ENCODE data around the gene SLC22A2.

Gene SLC22A2

DNA sequence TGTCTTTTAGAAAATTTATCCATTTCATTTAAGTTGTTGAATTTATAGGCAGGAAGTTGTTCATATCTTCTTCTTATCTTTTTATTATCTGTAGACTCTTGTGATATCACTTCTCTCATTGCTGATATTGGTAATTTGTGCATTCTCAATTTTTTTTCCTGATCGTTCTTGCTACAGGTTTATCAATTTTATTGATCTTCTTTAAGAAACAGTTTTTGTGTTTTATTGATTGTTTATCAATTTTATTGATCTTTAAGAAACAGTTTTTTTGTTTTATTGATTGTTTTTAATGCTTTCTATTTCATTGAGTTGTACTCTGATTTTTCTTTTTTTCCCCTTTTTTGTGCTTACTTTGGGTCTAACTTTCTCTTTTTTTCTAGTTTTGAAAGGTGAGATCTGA lies 23.8 kb upstream of the SLC22A2 start:
- Histone ChIP-seq H3K4ac (ENCODE audit: low read depth, low read length) (no peak overlapping the region), H3K79me2 (ENCODE audit: control insufficient read depth, insufficient read depth, low read length, poor library complexity) (no peaks in the 10 kb centered on the region), H3K36me3 (ENCODE audit: control insufficient read depth in 1 of 2, insufficient read depth in 2 of 2, low read length in 2 of 2) (no peaks in the 10 kb centered on the region), H3K79me1 (ENCODE audit: low read length) (no peaks in the 10 kb centered on the region), H3K18ac (ENCODE audit: low read length) (no peak overlapping the region), H3K23ac (ENCODE audit: low read length) (no peak overlapping the region), H3K27ac (ENCODE audit: low read depth, low read length) (no peak overlapping the region), H2AFZ (ENCODE audit: insufficient read depth, low read length, poor library complexity) (no peak overlapping the region), H2AK5ac (ENCODE audit: low read length) (no peak overlapping the region), H3K4me2 (ENCODE audit: low read length) (no peak overlapping the region), H2BK12ac (ENCODE audit: low read length) (no peak overlapping the region), H4K12ac (ENCODE audit: low read depth, low read length) (no peak overlapping the region), H4K8ac (ENCODE audit: low read depth, low read length) (no peak overlapping the region), H2BK5ac (ENCODE audit: low read depth, low read length, poor library complexity) (no peak overlapping the region), H3K14ac (ENCODE audit: low read length) (no peak overlapping the region), H3K27me3 (ENCODE audit: insufficient read depth, low read length) (no peaks in the 10 kb centered on the region), H3K4me1 (ENCODE audit: control insufficient read depth in 1 of 2, insufficient read depth in 2 of 2, low read length in 2 of 2) (no peaks in the 10 kb centered on the region), H3K4me3 (ENCODE audit: low read depth, low read length) (no peak overlapping the region), H4K91ac (ENCODE audit: low read depth, low read length) (no peak overlapping the region), H3K9me3 (ENCODE audit: insufficient read depth, low read depth, low read length) (no peaks in the 10 kb centered on the region), H3K9ac (ENCODE audit: low read length) (no peak overlapping the region), H2BK120ac (ENCODE audit: insufficient read depth, low read length, poor library complexity) (no peak overlapping the region)
- no CpG with 5 or more reads among the region's 1 CpG for whole genome bisulfite sequencing (ENCODE audit: extremely low coverage, insufficient coverage, insufficient read length)
- DNase-seq, result no peak

DNA sequence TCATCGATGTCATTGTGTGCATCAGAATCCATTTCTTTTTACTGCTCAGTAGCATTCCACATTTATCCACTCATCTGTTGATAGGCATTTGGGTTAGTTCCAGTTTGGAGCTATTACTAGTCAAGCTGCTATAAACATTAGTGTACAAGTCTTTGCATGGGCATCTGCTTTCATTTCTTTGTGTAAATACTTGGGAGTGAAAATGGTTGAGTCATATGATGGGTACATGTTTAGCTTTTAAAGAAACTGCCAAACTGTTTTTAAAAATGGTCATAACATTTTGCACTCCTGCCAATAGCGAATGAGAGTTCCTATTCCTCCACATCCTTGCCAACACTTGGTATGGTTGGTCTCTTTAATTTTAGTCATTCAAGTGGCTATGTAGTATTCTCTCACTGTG lies 21.2 kb upstream of the SLC22A2 start:
- no peak overlapping the region for H3K18ac ChIP-seq (ENCODE audit: low read length)
- no peak overlapping the region for H2AFZ ChIP-seq (ENCODE audit: insufficient read depth, low read length, poor library complexity)
- no peaks in the 10 kb centered on the region for H3K9me3 ChIP-seq (ENCODE audit: insufficient read depth, low read depth, low read length)
- H3K23ac ChIP-seq (ENCODE audit: low read length), result no peak overlapping the region
- H3K9ac ChIP-seq (ENCODE audit: low read length), result no peak overlapping the region
- H3K27ac ChIP-seq (ENCODE audit: low read depth, low read length), result no peak overlapping the region
- peak; percentile 22 to 70 for DNase-seq
- no peaks in the 10 kb centered on the region for H3K79me2 ChIP-seq (ENCODE audit: control insufficient read depth, insufficient read depth, low read length, poor library complexity)
- no peak overlapping the region for H3K4me2 ChIP-seq (ENCODE audit: low read length)
- H2AK5ac ChIP-seq (ENCODE audit: low read length), result no peak overlapping the region
- H2BK120ac ChIP-seq (ENCODE audit: insufficient read depth, low read length, poor library complexity), result no peak overlapping the region
- H2BK5ac ChIP-seq (ENCODE audit: low read depth, low read length, poor library complexity), result no peak overlapping the region
- no peak overlapping the region for H4K12ac ChIP-seq (ENCODE audit: low read depth, low read length)
- H3K14ac ChIP-seq (ENCODE audit: low read length), result no peak overlapping the region
- no peak overlapping the region for H2BK12ac ChIP-seq (ENCODE audit: low read length)
- H3K4ac ChIP-seq (ENCODE audit: low read depth, low read length), result no peak overlapping the region
- no peaks in the 10 kb centered on the region for H3K36me3 ChIP-seq (ENCODE audit: control insufficient read depth in 1 of 2, insufficient read depth in 2 of 2, low read length in 2 of 2)
- H3K79me1 ChIP-seq (ENCODE audit: low read length), result no peaks in the 10 kb centered on the region
- H3K27me3 ChIP-seq (ENCODE audit: insufficient read depth, low read length), result no peaks in the 10 kb centered on the region
- no CpG with 5 or more reads among the region's 2 CpGs for WGBS (ENCODE audit: extremely low coverage, insufficient coverage, insufficient read length)
- no peak overlapping the region for H4K8ac ChIP-seq (ENCODE audit: low read depth, low read length)
- H3K4me3 ChIP-seq (ENCODE audit: low read depth, low read length), result no peak overlapping the region
- H3K4me1 ChIP-seq (ENCODE audit: control insufficient read depth in 1 of 2, insufficient read depth in 2 of 2, low read length in 2 of 2), result no peaks in the 10 kb centered on the region
- H4K91ac ChIP-seq (ENCODE audit: low read depth, low read length), result no peak overlapping the region

GRCh38 chr6:160278786-160279310 lies 20.2 kb upstream of the SLC22A2 start:
- H3K4me3 ChIP-seq (ENCODE audit: low read depth, low read length), result no peak overlapping the region
- H3K27me3 ChIP-seq (ENCODE audit: insufficient read depth, low read length), result no peaks in the 10 kb centered on the region
- no peaks in the 10 kb centered on the region for H3K9me3 ChIP-seq (ENCODE audit: insufficient read depth, low read depth, low read length)
- H4K91ac ChIP-seq (ENCODE audit: low read depth, low read length), result no peak overlapping the region
- H4K12ac ChIP-seq (ENCODE audit: low read depth, low read length), result no peak overlapping the region
- H2AFZ ChIP-seq (ENCODE audit: insufficient read depth, low read length, poor library complexity), result no peak overlapping the region
- DNase-seq, result peak in 1 of 2 donors; percentile 19
- H4K8ac ChIP-seq (ENCODE audit: low read depth, low read length), result no peak overlapping the region
- H3K4me2 ChIP-seq (ENCODE audit: low read length), result no peak overlapping the region
- no CpG with 5 or more reads among the region's 12 CpGs for WGBS (ENCODE audit: extremely low coverage, insufficient coverage, insufficient read length)
- H2BK12ac ChIP-seq (ENCODE audit: low read length), result no peak overlapping the region
- no peak overlapping the region for H2BK5ac ChIP-seq (ENCODE audit: low read depth, low read length, poor library complexity)
- H2BK120ac ChIP-seq (ENCODE audit: insufficient read depth, low read length, poor library complexity), result no peak overlapping the region
- no peak overlapping the region for H3K14ac ChIP-seq (ENCODE audit: low read length)
- H3K79me1 ChIP-seq (ENCODE audit: low read length), result no peaks in the 10 kb centered on the region
- H3K4me1 ChIP-seq (ENCODE audit: control insufficient read depth in 1 of 2, insufficient read depth in 2 of 2, low read length in 2 of 2), result no peaks in the 10 kb centered on the region
- H3K9ac ChIP-seq (ENCODE audit: low read length), result no peak overlapping the region
- H3K79me2 ChIP-seq (ENCODE audit: control insufficient read depth, insufficient read depth, low read length, poor library complexity), result no peaks in the 10 kb centered on the region
- no peak overlapping the region for H2AK5ac ChIP-seq (ENCODE audit: low read length)
- H3K23ac ChIP-seq (ENCODE audit: low read length), result no peak overlapping the region
- no peaks in the 10 kb centered on the region for H3K36me3 ChIP-seq (ENCODE audit: control insufficient read depth in 1 of 2, insufficient read depth in 2 of 2, low read length in 2 of 2)
- H3K18ac ChIP-seq (ENCODE audit: low read length), result no peak overlapping the region
- H3K27ac ChIP-seq (ENCODE audit: low read depth, low read length), result no peak overlapping the region
- H3K4ac ChIP-seq (ENCODE audit: low read depth, low read length), result no peak overlapping the region

GRCh38 chr6:160278311-160278710 lies 19.7 kb upstream of the SLC22A2 start:
- H3K18ac ChIP-seq (ENCODE audit: low read length), result no peak overlapping the region
- no peaks in the 10 kb centered on the region for H3K36me3 ChIP-seq (ENCODE audit: control insufficient read depth in 1 of 2, insufficient read depth in 2 of 2, low read length in 2 of 2)
- no peak overlapping the region for H4K12ac ChIP-seq (ENCODE audit: low read depth, low read length)
- no peak overlapping the region for H3K4ac ChIP-seq (ENCODE audit: low read depth, low read length)
- H2BK5ac ChIP-seq (ENCODE audit: low read depth, low read length, poor library complexity), result no peak overlapping the region
- H3K9me3 ChIP-seq (ENCODE audit: insufficient read depth, low read depth, low read length), result no peaks in the 10 kb centered on the region
- H3K9ac ChIP-seq (ENCODE audit: low read length), result no peak overlapping the region
- no peaks in the 10 kb centered on the region for H3K79me1 ChIP-seq (ENCODE audit: low read length)
- no peak overlapping the region for H4K91ac ChIP-seq (ENCODE audit: low read depth, low read length)
- WGBS (ENCODE audit: extremely low coverage, insufficient coverage, insufficient read length), result no CpG with 5 or more reads among the region's 5 CpGs
- no peak overlapping the region for H3K27ac ChIP-seq (ENCODE audit: low read depth, low read length)
- H3K4me3 ChIP-seq (ENCODE audit: low read depth, low read length), result no peak overlapping the region
- no peak overlapping the region for H2AFZ ChIP-seq (ENCODE audit: insufficient read depth, low read length, poor library complexity)
- H4K8ac ChIP-seq (ENCODE audit: low read depth, low read length), result no peak overlapping the region
- H2BK120ac ChIP-seq (ENCODE audit: insufficient read depth, low read length, poor library complexity), result no peak overlapping the region
- H3K4me2 ChIP-seq (ENCODE audit: low read length), result no peak overlapping the region
- H3K27me3 ChIP-seq (ENCODE audit: insufficient read depth, low read length), result no peaks in the 10 kb centered on the region
- no peak overlapping the region for H2AK5ac ChIP-seq (ENCODE audit: low read length)
- H3K4me1 ChIP-seq (ENCODE audit: control insufficient read depth in 1 of 2, insufficient read depth in 2 of 2, low read length in 2 of 2), result no peaks in the 10 kb centered on the region
- H3K79me2 ChIP-seq (ENCODE audit: control insufficient read depth, insufficient read depth, low read length, poor library complexity), result no peaks in the 10 kb centered on the region
- no peak overlapping the region for H3K14ac ChIP-seq (ENCODE audit: low read length)
- H2BK12ac ChIP-seq (ENCODE audit: low read length), result no peak overlapping the region
- no peak for DNase-seq
- no peak overlapping the region for H3K23ac ChIP-seq (ENCODE audit: low read length)
